Embryonic facial prominence (tissue), 1 donor: Measurements from ENCODE around the gene FN1.
"Not testable (repeated sequence)": the region's sequence is repeated elsewhere in the genome, so short reads cannot be mapped to it uniquely, and the experiment has no call there.

Source experiments
- DNase-seq: peaks from one replicate; pipeline ENCODE4 v3.0.0-alpha.2; 2016; ENCODE audit errors: extremely low spot score

Gene FN1

GRCh38 chr2:215422676-215423075 lies 13.2 kb downstream of the FN1 start:
- DNase-seq = no peak

DNA sequence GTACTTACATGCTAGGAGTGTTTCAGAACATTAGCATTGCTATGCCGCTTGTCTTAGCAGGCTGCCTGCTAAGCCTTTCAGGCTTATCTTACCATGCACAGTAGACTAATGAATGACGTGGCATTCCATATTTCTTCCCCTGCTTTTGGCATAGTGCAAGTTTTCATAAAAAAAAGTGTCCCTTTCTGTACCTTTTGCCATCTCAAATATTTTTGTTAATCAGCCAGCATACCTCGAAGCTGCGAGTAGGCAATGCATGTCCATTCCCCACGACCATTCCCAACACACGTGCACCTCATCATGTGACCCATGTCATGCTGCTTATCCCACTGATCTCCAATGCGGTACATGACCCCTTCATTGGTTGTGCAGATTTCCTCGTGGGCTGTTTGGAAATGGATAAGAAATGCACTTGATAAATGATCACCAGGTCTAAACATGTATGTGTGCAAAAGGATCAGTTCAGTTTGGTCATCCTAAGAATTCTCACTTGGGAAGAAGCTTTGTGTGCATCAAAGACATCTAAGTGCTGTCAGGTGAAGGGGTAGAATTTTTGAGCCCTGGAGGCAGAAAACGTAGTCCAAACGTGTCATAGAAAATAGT lies 13.9 kb downstream of the FN1 start:
- no peak for DNase-seq

GRCh38 chr2:215420471-215420935 lies 15.4 kb downstream of the FN1 start:
- no peak for DNase-seq

GRCh38 chr2:215419769-215420470 lies 15.9 kb downstream of the FN1 start:
- DNase-seq = no peak

DNA sequence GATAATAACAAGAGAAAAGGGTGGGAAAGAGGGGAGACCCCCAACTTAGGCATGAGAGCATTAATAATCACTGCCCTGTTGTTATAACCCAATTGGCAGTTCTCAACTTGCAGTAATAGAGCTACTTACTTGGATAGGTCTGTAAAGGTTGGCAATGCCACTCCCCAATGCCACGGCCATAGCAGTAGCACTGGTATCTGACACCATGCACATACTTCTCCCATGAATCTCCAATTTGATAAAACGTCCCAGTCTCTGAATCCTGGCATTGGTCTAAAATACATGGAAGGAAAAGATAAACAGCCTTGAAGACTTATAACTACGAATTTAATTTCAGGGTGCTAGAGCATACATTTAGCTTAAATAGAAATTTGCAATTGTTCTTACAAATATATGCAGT lies 16.8 kb downstream of the FN1 start:
- DNase-seq = no peak

DNA sequence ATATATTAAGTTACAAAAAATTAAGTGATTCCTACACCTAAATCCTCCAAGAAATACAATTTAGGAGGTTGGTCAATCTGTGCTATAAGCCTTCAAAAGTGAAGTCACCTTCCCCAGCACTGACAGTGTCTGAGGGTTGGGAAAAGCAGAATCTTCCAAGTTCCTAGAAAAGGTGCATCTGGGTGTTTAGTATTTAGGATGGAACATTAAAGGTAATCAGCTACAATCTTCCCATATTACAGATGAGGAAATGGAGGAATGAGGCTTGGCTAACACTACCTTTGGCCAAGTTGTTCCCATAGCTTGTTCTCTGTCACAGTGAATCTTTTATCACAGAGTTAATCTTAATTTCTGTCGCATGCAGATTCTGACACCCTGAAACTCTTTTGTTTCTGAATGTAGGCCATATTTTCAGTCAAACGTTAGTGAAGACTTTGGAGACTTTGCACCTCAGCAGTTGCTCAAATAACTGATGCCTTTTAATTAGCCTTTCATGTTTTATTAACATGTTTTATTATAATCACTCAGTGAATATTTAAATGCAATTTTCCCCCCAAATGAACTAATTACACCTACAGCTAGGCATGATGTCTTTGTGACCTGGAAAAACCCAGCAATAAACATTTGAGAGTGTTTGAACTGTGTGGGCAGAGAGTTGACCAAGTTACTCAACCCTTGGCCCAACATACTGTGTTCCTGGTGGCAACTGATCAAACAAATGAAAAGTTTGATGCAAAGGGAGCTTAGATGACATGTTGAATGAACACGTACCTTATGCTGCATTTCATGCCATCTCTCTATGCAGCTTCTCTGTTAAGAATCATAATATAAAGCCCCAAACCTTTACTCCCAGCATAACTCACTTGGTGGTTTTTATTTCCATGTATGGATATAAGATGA lies 17.6 kb downstream of the FN1 start:
- DNase-seq = no peak

- DNase-seq = no peak
These were observed 18.4 kb downstream of the FN1 start for GRCh38 chr2:215417400-215417951.

DNA sequence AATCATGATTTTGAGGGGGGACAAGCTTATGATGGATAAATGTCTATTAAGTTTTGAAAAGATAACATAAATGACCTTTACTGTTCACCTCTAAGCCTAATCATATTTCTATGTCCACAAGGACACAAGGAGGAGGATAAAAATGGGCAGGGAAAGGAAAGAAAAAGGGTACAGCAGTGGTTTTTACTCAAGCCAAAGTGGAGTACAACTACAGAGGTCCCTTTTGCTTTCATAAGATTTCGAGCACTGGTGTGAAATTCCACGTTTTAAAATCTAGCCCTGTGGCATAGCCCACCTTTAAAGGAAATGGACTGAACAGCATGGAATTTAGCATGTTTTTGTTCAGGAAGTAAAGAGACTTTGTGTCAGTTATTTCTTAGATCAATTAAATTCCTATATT lies 19.2 kb downstream of the FN1 start:
- no peak for DNase-seq

GRCh38 chr2:215415820-215416577 lies 19.9 kb downstream of the FN1 start:
- DNase-seq = no peak

DNA sequence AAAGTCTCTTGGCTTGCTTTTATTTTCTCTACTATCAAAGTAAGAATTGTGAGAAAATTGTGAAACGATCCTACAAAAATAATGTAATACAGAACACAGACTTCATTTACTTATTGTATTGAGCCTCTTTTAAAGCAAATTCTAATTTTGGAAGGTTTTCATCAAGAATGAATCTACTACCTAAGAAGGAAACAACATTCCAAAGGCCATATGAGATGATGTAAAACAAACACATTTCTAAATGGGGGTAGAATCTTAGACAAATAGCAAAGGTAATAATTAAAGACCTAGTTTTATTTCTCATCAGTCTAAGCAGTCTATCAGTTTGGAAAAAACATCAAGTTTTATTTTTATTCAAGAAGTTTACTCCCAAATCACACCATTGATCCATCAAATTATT lies 20.6 kb downstream of the FN1 start:
- no peak for DNase-seq

- no peak for DNase-seq
These were observed 21.2 kb downstream of the FN1 start for GRCh38 chr2:215414674-215415073.

DNA sequence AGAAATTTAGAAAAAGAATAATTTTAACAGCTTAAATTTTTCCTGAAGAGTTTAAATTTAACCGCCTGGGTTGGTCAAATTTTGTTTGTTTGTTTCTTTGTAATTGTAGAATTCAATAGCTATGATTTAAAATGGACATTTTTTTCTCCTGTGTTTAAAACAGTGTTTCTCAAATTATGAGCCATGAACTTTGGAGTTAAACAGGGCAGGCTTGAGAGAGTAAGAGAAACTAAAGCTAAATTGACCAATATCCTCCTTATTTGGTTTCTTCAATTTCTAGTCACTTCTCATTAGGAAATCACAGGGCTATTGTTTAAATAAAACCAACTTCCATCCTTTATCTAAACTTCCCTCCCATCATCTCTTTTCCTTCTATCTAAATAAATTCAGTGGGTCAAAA lies 21.9 kb downstream of the FN1 start:
- no peak for DNase-seq

DNA sequence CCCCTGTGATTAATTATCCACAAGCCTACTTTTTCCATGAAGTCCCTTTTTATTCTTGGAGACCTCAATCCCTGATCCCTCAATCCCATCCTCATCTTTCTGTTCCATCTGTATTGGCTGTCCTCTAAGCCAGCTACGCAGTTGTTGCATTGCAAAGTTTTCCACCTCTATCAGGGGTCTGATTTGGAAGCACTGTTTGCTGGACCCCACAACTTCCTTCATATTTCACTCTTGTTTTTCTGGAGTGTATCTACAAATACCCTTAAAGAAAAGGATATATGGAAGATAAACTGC lies 22.4 kb downstream of the FN1 start:
- no peak for DNase-seq

GRCh38 chr2:215411941-215412743 lies 23.7 kb downstream of the FN1 start:
- DNase-seq = no peak

DNA sequence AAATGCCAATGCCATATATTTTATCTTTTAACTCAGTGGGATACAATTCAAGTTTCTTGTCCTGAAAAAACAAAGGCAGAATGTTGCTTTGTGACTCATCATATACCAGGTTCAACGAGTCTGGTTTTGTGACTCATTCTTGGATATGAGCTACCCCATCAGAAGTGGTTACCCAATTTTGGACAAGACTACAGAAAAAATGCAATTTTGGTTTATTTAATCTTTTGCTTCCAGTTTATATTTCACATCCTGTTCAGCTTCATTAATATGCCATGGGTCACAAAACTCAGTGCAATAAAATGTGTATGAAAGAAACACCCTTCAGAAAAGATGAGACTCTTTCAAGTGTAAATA lies 25.0 kb downstream of the FN1 start:
- DNase-seq = no peak

DNA sequence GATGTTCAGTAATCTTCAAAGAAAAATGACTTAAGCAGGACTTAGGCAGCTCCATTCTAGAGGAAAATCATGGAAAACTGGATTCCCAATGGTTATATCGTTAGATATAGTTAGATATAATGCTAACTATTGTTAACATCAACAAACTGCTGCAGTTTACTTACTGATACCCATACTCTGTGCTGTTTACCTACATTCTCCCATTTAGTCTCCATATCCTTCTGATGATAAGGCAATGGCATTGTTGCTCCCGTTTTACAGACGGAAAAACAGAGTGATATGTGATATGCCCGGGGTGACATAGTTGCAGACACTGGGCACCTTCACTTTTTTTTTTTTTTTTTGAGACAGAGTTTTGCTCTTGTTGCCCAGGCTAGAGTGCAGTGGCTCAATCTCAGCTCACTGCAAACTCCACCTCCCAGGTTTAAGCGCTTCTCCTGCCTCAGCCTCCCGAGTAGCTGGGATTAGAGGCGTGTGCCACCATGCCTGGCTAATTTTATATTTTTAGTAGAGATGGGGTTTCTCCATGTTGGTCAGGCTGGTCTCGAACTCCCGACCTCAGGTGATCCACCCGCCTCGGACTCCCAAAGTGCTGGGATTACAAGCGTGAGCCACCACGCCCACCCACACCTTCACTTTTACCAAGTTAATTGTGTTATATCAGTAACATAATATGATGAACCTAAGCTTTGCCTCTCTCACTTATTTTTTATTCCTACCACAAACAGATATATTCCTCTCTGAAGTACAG lies 25.5 kb downstream of the FN1 start:
- not testable (repeated sequence) for DNase-seq

- DNase-seq = no peak
These were observed 26.3 kb downstream of the FN1 start for GRCh38 chr2:215409331-215410127.

- DNase-seq = not testable (repeated sequence)
These were observed 27.4 kb downstream of the FN1 start for GRCh38 chr2:215408441-215408840.

DNA sequence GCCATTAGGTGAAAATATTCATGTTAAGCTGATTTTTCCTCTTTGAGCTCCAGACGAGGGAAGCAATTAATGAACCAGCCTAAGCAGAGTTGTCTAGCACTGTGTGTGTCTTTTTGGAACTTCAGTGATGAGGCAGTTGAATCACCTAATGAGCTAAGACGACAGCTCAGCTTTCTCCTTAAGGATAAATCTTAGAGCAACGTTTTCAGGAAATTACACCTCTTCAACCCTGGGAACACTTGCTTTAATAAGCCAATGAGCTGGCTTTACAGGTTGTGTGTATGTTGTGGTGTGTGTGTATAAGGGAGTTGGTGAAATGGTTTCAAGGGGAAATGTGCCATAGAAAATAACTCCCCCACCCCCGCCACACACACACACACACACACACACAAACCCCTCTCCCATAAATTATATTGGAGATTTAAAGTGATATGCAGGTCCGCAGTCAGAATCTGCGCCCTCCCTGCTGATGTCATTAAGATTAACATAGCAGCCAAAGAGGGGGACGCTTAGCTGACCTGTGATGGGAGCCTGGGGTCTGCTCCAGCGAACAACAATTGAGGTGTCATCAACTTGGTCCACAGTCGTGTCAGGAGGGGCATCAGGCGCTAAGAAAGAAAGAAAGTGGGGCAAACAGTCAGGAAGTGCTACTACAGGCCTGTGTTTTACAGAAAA lies 28.1 kb downstream of the FN1 start:
- no peak for DNase-seq
